ENCODE results near the gene MYL12A.
A peak's percentile ranks its signal among the peaks of the same experiment; 100 is the strongest.
"Not testable (repeated sequence)": the region's sequence is repeated elsewhere in the genome, so short reads cannot be mapped to it uniquely, and the experiment has no call there.

MYL12A gene

DNA sequence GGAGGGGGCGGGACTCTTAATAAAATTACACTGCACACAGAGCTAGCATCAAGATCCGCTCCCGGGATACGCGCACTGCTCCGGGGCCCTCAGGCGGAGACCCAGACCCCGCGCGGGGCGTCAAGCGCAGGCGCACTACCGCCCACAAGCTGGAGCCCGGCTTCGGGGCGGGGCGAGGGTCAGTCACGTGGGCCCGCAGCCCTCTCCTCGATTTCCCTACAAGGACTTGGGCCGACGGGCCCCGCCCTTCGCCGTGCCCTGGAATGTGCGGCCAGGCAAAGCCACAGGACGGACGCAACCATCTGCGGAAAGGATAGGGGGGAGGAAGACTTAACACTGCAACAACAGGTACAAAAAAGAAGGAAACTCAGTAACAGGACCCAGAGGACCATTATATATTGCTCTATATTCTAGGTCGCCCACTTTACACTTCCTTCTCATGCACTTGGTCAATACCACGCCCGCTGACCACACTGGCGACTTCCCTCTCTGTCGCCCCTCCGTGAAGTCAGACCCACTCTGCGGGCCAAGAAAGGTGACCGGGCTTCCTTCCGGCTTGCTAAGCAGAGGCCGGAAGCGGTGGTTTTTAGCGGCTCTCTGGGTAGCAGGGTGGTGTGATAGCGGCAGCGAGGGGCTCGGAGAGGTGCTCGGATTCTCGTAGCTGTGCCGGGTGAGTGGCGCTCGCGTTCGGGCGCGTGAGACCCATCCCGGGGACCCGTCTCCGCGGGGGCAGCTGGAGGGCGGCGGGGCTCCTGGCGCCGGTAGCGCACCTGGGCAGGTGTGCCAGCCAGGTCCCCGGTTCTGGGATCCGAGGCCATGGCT is at the start of gene MYL12A:
TSS of gene MYL12A (plus strand) at position 562 of the 822 bp plus-strand sequence. CDS start 5,447 bp downstream, outside the sequence.
- peak; percentile 93 to 95 for DNase-seq

DNA sequence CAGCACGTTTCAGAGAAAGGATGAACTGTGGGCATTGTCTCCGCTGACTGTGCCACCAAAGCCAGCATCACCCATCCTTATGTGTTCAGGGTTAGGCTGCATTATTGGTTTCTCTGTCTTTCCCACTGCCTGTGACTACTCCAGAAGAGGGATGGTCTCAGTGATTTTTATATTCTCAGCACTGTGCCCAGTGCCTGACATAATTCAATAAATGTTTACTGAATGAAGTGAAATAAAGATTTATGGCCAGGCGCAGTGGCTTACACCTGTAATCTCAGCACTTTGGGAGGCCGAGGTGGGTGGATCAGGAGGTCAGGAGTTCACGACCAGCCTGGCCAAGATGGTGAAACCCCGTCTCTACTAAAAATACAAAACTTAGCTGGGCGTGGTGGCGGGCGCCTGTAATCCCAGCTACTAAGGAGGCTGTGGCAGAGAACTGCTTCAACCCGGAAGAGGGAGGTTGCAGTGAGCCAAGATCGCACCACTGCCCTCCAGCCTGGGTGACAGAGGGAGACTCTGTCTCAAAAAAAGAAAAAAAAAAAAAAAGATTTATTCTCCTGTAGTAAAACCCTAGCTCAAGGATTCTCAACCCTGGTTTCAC is 49.2 kb upstream of the MYL12A start:
- DNase-seq: not testable (repeated sequence)

DNA sequence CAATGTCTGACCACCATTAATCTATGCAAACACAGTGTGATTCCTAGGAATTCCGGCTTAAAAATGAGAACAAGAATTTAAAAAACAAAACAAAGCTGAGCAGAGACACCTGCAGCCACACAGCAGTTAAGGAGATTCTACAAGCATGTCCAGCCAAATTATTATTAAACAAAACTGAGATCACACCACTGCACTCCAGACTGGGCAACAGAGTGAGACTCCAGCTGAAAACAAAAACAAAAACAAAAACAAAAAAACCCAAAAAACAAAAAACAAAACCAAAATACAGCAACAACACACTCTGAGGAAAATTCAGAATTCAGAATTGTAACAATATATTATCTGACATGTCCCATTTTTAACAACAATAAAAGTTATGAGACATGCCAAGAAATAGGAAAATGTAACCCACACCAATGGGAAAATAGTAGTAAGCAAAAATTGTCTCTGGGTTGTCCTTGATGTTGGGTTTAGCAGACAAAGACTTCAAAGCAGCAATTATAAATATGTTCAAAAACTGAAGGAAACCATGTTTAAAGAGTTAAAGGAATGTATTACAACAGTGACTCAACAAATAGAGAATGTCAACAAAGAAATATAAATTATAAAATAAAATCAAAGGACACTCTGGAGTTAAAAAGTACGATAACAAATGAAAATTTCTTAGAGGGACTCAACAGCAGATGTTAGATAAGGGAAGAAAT is 47.5 kb upstream of the MYL12A start:
- DNase-seq: no peak

GRCh38 chr18:3205239-3205638 is 42.4 kb upstream of the MYL12A start:
- no peak for DNase-seq

GRCh38 chr18:3207565-3207964 is 40.0 kb upstream of the MYL12A start:
- no peak for DNase-seq

DNA sequence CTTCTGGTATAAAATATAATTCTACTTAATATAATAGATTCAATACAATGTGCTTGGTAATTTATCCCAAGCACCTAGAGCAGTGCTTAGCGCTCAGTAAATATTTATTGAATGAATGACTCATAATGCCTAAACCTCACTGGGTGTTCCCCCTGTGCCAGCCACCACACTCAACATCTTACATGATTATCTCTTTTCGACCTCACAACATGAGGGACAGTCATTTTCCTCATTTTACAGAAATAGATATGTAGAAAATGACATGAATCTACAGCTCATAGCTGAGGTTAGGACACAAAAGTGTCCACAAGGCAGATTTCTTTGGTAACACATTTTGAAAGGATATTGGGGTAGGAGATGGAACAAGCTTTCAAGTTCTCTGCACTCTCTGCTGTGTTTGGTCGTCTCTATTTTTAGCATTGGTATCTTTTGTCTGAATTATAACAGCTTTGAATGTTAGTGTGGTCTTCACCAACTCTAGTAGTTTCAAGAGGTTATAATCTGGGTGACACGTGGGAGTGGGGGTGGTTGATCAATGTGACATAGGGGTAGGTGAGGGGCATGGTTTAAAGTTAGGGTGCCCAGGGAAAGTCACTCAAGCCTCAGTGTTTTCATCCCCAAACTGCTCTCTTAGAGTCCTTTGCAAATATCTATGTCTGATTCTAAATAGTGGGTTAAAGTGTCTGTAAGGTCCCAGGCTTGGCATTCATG is 37.6 kb upstream of the MYL12A start:
- DNase-seq: no peak

- DNase-seq: no peak
Measured at GRCh38 chr18:3211236-3211992, 36.2 kb upstream of the MYL12A start.

GRCh38 chr18:3212657-3213056 is 34.9 kb upstream of the MYL12A start:
- DNase-seq: no peak

GRCh38 chr18:3213300-3214059 is 34.1 kb upstream of the MYL12A start:
- DNase-seq: peak in 1 of 2 donors; percentile 12

DNA sequence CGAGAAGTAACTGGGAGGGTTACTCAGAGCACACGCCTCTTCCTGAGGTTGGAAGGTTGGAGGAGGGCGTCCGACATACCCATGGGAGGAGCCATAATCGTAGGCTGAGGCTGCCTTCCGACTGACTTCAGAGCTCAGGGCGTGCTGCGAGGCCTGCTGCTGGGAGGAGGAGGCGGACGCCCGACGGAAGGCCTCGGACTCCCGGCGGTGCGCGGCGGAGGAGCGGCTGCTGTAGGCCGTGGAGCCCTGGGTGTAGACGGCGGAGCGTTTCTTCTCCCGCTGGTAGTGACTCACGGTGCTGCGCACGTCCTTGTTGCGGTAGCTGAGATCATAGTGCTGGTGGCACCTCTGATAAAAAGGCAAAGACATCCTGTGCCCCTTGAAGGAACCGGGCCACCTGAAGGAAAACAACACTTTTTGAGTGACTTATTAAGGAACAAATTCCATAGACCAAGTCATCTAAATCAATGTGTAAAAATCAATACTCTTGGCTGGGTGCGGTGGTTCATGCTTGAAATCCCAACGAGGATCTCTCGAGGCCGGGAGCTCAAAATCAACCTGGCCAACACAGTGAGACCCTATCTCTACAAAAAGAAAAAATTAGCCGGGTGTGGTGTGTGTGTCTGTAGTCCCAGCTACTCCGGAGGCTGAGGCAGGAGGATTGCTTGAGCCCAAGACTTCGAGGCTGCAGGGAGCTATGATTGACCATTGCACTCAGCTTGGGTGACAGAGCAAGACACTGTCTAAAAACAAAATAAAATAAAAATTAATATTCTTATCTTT is 32.6 kb upstream of the MYL12A start:
- no peak for DNase-seq

GRCh38 chr18:3216987-3217386 is 30.6 kb upstream of the MYL12A start:
- DNase-seq: no peak

DNA sequence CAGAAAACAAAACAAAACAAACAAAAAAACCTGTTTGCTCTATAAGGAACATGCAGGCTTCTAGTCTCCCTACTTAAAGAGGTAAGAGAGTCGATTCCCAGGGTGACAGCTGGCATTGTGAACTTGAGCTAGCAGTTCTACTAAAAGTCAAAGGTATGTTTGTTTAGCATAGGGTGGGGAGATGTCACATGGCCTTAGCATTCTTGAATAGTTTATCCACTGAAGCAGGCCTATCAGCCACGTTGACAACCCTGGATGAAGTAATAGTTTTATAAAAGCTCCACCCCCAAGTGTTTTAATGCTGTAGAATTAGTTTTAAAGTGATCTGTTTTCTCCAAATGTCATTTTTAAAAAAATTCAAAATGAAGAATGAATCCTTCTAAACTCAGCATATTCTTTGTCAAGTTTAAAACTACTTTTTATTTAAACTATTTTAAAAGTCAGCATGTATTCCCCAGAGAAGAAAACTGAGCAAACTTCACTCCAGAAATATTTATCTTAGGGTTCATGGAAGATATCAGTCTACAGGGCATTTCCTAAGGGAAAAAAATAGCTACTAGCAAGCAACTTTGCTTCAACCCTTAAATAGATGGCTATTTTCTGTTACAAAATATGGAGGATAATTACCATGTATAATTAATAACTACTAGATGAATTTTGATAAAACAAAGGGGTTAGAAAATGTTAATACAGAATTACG is 29.5 kb upstream of the MYL12A start:
- no peak for DNase-seq

- no peak for DNase-seq
Measured at GRCh38 chr18:3218819-3219218, 28.8 kb upstream of the MYL12A start.

DNA sequence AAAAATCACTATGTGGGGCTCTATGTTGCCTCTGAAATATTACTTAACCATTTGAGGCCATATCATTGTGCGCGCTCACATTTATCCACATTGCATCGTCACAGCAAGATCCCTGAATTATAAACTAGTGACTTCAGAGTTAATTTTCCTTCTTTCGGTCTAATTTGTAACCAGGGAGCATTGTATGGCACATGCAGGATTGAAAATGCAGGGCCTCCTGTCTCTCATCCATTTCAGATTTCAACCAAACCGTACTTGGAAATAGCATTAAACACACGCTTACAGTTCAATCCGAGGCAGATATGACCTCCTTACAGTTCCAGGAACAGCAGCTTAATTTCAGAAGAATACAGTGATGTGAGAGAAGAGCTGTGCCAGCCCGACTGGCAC is 28.4 kb upstream of the MYL12A start:
- DNase-seq: no peak

GRCh38 chr18:3219631-3220335 is 27.8 kb upstream of the MYL12A start, which contains the start of gene MYOM1:
Gene MYOM1 (minus strand): TSS chr18:3219968. CDS start chr18:3215223, 4,745 bp downstream.
- no peak for DNase-seq

DNA sequence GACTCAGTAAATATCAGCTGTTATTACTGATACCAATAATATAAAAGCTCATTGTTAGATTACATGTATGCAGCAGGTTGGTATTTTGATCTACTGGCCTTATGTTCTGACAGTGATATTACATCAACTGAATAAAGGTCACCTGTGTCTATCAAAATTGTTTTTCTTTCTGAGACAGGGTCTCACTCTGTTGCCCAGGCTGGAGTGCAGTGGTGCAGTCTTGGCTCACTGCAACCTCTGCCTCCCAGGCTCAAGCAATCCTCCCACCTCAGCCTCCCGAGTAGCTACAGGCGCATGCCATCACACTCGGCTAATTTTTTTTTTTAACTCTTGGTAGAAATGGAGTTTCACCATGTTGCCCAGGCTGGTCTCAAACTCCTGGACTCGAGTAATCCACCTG is 26.7 kb upstream of the MYL12A start:
- not testable (repeated sequence) for DNase-seq

DNA sequence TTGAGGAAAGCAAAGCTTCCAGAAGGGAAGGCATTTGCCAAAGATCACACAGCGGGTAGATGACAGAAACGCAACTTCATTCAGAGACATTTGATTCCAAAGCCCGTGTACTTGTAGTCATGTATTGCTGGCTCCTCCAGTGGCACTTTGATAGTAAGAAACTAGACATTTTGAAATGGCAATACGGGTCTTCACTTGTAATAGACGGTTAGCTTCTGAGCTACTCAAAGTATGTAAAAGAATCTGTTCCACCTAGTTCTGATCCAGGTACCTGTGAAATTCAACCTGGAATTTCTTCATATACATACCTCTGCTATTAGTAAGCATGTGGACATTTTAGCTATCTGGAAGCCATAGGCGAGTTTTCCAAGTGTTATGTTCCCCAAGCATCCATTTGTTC is 26.1 kb upstream of the MYL12A start:
- no peak for DNase-seq

- no peak for DNase-seq
Measured at GRCh38 chr18:3223356-3223755, 24.2 kb upstream of the MYL12A start.

DNA sequence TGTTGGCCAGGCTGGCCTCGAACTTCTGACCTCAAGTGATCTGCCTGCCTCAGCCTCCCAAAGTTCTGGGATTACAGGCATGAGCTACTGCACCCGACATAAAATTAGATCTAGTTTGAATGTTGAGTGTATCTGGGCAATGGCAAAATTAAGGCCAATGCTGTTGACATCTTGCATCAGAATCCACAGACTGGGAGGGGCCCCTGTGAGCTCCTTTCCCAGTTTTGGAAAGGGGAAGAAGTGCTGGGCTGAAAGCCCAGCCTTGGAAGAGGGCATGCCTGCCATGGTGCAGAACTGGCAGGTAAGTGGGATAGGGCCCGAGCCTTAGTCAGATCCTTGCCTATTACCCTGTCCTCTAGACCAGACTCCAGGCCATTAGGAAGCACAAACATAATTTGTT is 23.4 kb upstream of the MYL12A start:
- no peak for DNase-seq
